HCT116 (cell line): ENCODE measurements around the gene GP9. TPM values are rescaled to one million over a fixed set of nuclear protein-coding genes. Genes with fewer than 3 reads are reported as not detected.

Experiments used
- ATAC-seq: fragments of 200-7000 bp; cut with Tn5 transposase; 2 replicates; pipeline ENCODE4 v1.9.1; 2020; ENCODE audit warnings: mild to moderate bottlenecking, moderate library complexity
- BruUV-seq: library from RNA; stranded (reverse); fragments of 400-500 nt; replicated peaks from 2 replicates; lab custom pipeline; 2021; lab: Mats Ljungman, UMichigan
- CTCF ChIA-PET: fragments of 300-600 bp; sonication (Branson Sonifier 250); formaldehyde crosslinking; loops from one replicate; lab custom pipeline; 2021; ENCODE audit warnings: antibody characterized with exemption; lab: Charles Lee
- POLR2A ChIA-PET: fragments of 300-600, 350-600 bp; sonication (Branson Sonifier 250); formaldehyde crosslinking; loops from one replicate; lab custom pipeline; 2021; ENCODE audit warnings: antibody characterized with exemption; lab: Charles Lee
- RAD21 ChIA-PET, 2 experiments: fragments of 300-600 bp; sonication (Branson Sonifier 250); formaldehyde crosslinking; loops; one replicate each; lab custom pipeline; 2023; ENCODE audit warnings: low total read pairs in 2 of 2; ENCODE audit not compliant: uncharacterized antibody in 2 of 2, unreplicated experiment in 2 of 2, low non-redundant PET in 1 of 2; lab: Charles Lee
- DNase-seq: peaks from one replicate; pipeline ENCODE4 v3.0.0-alpha.2; 2010; ENCODE audit warnings: low read depth, low spot score
- H2AFZ ChIP-seq: fragments of 200-600 bp; shearing (Covaris generic), sonication (generic); 2 replicates; pipeline ENCODE4 v1.6.1; 2017; ENCODE audit warnings: low read depth, mixed run types, mixed read lengths, antibody characterized with exemption, low read length; ENCODE audit not compliant: poor library complexity, severe bottlenecking
- H3K27ac ChIP-seq: 2 replicates; pipeline ENCODE4 v1.5.1; 2012; ENCODE audit warnings: low read depth, low read length
- H3K27me3 ChIP-seq: fragments of 200-600 bp; sonication (generic); 2 replicates; pipeline ENCODE4 v1.6.1; 2016; ENCODE audit warnings: mixed run types, low read length, mixed read lengths; ENCODE audit not compliant: insufficient read depth
- H3K36me3 ChIP-seq, 2 experiments: fragments of 200-500 bp in 1 of 2; fragments of 200-600 bp in 1 of 2; sonication (Bioruptor generic) in 1 of 2; sonication (generic) in 1 of 2; 2 replicates each; pipeline versions ENCODE4 v1.5.1 to v1.6.1; 2014 to 2016; ENCODE audit warnings: low read length in 2 of 2, inconsistent platforms in 1 of 2, mixed read lengths in 1 of 2, mixed run types in 1 of 2; ENCODE audit not compliant: insufficient read depth in 2 of 2, control insufficient read depth in 1 of 2
- H3K4me1 ChIP-seq, 2 experiments: fragments of 200-600 bp in 1 of 2; sonication (generic) in 1 of 2; 2 replicates each; pipeline versions ENCODE4 v1.5.1 to v1.6.1; 2012 to 2017; ENCODE audit warnings: low read length in 2 of 2, inconsistent platforms in 1 of 2, mild to moderate bottlenecking in 1 of 2, mixed read lengths in 1 of 2, mixed run types in 1 of 2, moderate library complexity in 1 of 2; ENCODE audit not compliant: insufficient read depth in 2 of 2, control insufficient read depth in 1 of 2
- H3K4me2 ChIP-seq: fragments of 200-600 bp; sonication (generic); 2 replicates; pipeline ENCODE4 v1.6.1; 2017; ENCODE audit warnings: mixed run types, low read length, mixed read lengths
- H3K4me3 ChIP-seq, 2 experiments: fragments of 200-600 bp in 1 of 2; sonication (generic) in 1 of 2; replicated peaks in 1 of 2; 2 replicates each; pipeline ENCODE4 v1.5.1; 2011 to 2016; ENCODE audit warnings: low read length in 2 of 2, control low read depth in 1 of 2, low read depth in 1 of 2, mild to moderate bottlenecking in 1 of 2, mixed read lengths in 1 of 2, mixed run types in 1 of 2
- H3K79me2 ChIP-seq: fragments of 200-600 bp; sonication (generic); 2 replicates; pipeline ENCODE4 v1.6.1; 2017; ENCODE audit warnings: mild to moderate bottlenecking, mixed run types, low read length, moderate library complexity, mixed read lengths; ENCODE audit not compliant: insufficient read depth
- H3K9ac ChIP-seq: fragments of 200-600 bp; sonication (generic); 2 replicates; pipeline ENCODE4 v1.6.1; 2016; ENCODE audit warnings: low read length, mixed read lengths
- H3K9me2 ChIP-seq: fragments of 200-600 bp; sonication (generic), shearing (Covaris generic); 2 replicates; pipeline ENCODE4 v1.6.1; 2017; ENCODE audit warnings: mixed run types, mild to moderate bottlenecking, moderate library complexity; ENCODE audit not compliant: insufficient read depth
- H3K9me3 ChIP-seq, 2 experiments: fragments of 200-500 bp in 1 of 2; fragments of 200-600 bp in 1 of 2; sonication (Bioruptor generic) in 1 of 2; sonication (generic) in 1 of 2; 2 replicates each; pipeline ENCODE4 v1.6.1; 2014 to 2017; ENCODE audit warnings: low read length in 2 of 2, mixed read lengths in 2 of 2, inconsistent platforms in 1 of 2, low read depth in 1 of 2, mild to moderate bottlenecking in 1 of 2, mixed run types in 1 of 2, moderate library complexity in 1 of 2; ENCODE audit not compliant: control insufficient read depth in 1 of 2, insufficient read depth in 1 of 2
- H4K20me1 ChIP-seq: fragments of 200-600 bp; sonication (generic), shearing (Covaris generic); 2 replicates; pipeline ENCODE4 v1.6.1; 2017; ENCODE audit warnings: mixed run types, mild to moderate bottlenecking, moderate library complexity; ENCODE audit not compliant: insufficient read depth
- CBX3 ChIP-seq: IDR thresholded peaks from 2 replicates; pipeline ENCODE4 v1.6.1; 2012; ENCODE audit warnings: low read depth
- EGR1 ChIP-seq: IDR thresholded peaks from 2 replicates; pipeline ENCODE4 v1.6.1; 2012; ENCODE audit warnings: low read depth
- EZH2 ChIP-seq: fragments of 200-600 bp; sonication (generic); IDR thresholded peaks from 2 replicates; pipeline ENCODE4 v1.6.1; 2017; ENCODE audit warnings: antibody characterized with exemption, mixed run types
- FOSL1 ChIP-seq: IDR thresholded peaks from 2 replicates; pipeline ENCODE4 v1.6.1; 2012; ENCODE audit warnings: low read depth
- POLR2A ChIP-seq: IDR thresholded peaks from 2 replicates; pipeline ENCODE4 v1.7.0; 2011; ENCODE audit warnings: borderline replicate concordance; ENCODE audit not compliant: insufficient read depth, insufficient read length; ENCODE audit errors: extremely low read depth
- SIN3A ChIP-seq: IDR thresholded peaks from 2 replicates; pipeline ENCODE4 v1.6.1; 2012; ENCODE audit warnings: low read depth
- SRF ChIP-seq: IDR thresholded peaks from 2 replicates; pipeline ENCODE4 v1.6.1; 2012; ENCODE audit warnings: low read depth
- TCF7L2 ChIP-seq: IDR thresholded peaks from 2 replicates; pipeline ENCODE4 v1.7.0; 2011; ENCODE audit warnings: borderline replicate concordance, inconsistent platforms; ENCODE audit not compliant: insufficient read depth, insufficient read length; ENCODE audit errors: extremely low read depth
- intact Hi-C: fragments of 100-400 bp; cut with micrococcal nuclease; formaldehyde crosslinking; loops from 2 replicates; pipeline ENCODE4 v1.10.0; 2022
- total RNA-seq: library from RNA; stranded (reverse); gene quantifications from one replicate; pipeline ENCODE4 v1.2.1, GENCODE V29; 2021; ENCODE audit not compliant: unreplicated experiment
- TF ChIP-seq, protein P1 (sequence below): IDR thresholded peaks from 2 replicates; pipeline ENCODE4 v1.6.1; 2012
- TF ChIP-seq, protein P2 (sequence below): IDR thresholded peaks from 2 replicates; pipeline ENCODE4 v1.6.1; 2012; ENCODE audit warnings: low read depth

The GP9 gene
- total RNA-seq, 1 experiment from 2014 or later = not detected

DNA sequence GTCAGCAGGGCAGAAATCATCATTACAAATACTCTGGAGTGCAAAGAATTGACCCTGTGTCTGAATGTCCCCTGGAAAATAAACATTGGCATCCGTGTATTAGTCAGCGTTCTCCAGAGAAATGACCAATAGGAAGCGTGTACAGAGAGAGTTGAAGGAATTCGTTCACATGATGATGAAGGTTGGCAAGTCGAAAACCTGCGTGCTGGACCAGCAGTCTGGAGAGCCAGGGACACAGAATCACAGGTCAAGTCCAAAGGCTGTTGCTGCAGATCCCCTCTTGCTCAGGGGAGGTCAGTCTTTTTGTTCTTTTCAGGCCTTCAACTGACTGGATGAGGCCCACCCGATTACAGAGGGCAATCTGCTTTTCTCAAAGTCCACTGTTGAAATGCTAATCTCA is 16.6 kb downstream of the GP9 start:
- DNase-seq = no peak
- no peak overlapping the region for H3K4me2 ChIP-seq
- BruUV-seq = no TSS peak

More for the DNA sequence above, 16.6 kb downstream of the GP9 start:
- H4K20me1 ChIP-seq = no peaks in the 10 kb centered on the region
- no peak overlapping the region for H2AFZ ChIP-seq
- H3K27me3 ChIP-seq = no peaks in the 10 kb centered on the region
- no peaks in the 10 kb centered on the region for H3K79me2 ChIP-seq
- no peak overlapping the region for H3K9ac ChIP-seq
- intact Hi-C loops = no loop called here
- no peak for ATAC-seq
- H3K9me3 ChIP-seq = no peaks in the 10 kb centered on the region
- TF ChIP-seq, protein P1, sequence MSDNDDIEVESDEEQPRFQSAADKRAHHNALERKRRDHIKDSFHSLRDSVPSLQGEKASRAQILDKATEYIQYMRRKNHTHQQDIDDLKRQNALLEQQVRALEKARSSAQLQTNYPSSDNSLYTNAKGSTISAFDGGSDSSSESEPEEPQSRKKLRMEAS = no peak
- TF ChIP-seq POLR2A = no peak
- TF ChIP-seq TCF7L2 = no peak
- TF ChIP-seq FOSL1 = no peak
- TF ChIP-seq EZH2 = no peak
- TF ChIP-seq SIN3A = no peak
- no peak for TF ChIP-seq SRF
- no peak for TF ChIP-seq EGR1
- TF ChIP-seq, protein P2, sequence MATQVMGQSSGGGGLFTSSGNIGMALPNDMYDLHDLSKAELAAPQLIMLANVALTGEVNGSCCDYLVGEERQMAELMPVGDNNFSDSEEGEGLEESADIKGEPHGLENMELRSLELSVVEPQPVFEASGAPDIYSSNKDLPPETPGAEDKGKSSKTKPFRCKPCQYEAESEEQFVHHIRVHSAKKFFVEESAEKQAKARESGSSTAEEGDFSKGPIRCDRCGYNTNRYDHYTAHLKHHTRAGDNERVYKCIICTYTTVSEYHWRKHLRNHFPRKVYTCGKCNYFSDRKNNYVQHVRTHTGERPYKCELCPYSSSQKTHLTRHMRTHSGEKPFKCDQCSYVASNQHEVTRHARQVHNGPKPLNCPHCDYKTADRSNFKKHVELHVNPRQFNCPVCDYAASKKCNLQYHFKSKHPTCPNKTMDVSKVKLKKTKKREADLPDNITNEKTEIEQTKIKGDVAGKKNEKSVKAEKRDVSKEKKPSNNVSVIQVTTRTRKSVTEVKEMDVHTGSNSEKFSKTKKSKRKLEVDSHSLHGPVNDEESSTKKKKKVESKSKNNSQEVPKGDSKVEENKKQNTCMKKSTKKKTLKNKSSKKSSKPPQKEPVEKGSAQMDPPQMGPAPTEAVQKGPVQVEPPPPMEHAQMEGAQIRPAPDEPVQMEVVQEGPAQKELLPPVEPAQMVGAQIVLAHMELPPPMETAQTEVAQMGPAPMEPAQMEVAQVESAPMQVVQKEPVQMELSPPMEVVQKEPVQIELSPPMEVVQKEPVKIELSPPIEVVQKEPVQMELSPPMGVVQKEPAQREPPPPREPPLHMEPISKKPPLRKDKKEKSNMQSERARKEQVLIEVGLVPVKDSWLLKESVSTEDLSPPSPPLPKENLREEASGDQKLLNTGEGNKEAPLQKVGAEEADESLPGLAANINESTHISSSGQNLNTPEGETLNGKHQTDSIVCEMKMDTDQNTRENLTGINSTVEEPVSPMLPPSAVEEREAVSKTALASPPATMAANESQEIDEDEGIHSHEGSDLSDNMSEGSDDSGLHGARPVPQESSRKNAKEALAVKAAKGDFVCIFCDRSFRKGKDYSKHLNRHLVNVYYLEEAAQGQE = no peak
- TF ChIP-seq CBX3 = no peak
- POLR2A ChIA-PET = no interaction called here
- no peaks in the 10 kb centered on the region for H3K36me3 ChIP-seq
- no peak overlapping the region for H3K27ac ChIP-seq
- H3K4me3 ChIP-seq = no peak overlapping the region
- RAD21 ChIA-PET = no interaction called here
- no peaks in the 10 kb centered on the region for H3K4me1 ChIP-seq
- no peaks in the 10 kb centered on the region for H3K9me2 ChIP-seq
- CTCF ChIA-PET = no interaction called here
